Omental fat pad (tissue), 4 donors: ENCODE measurements around the gene PLA2G6. TPM values are rescaled to one million over a fixed set of nuclear protein-coding genes. Genes with fewer than 3 reads are reported as not detected.
"Not testable (repeated sequence)": the region's sequence is repeated elsewhere in the genome, so short reads cannot be mapped to it uniquely, and the experiment has no call there.

Experiments used
- ATAC-seq: fragments of 150-250 bp; one replicate; pipeline ENCODE4 v1.9.1; 2016; ENCODE audit warnings: mild to moderate bottlenecking, moderate library complexity; ENCODE audit not compliant: low FRiP score
- DNase-seq: peaks from one replicate; pipeline ENCODE4 v3.0.0-alpha.2; 2019; ENCODE audit warnings: low spot score
- total RNA-seq, 4 donors: library from RNA; depleted of rRNA; stranded (reverse); fragments of >200 nt; gene quantifications; one replicate each; pipeline ENCODE4 v1.1.0, GENCODE V29; 2016
- TF ChIP-seq, protein P1 (sequence below), 3 donors: fragments of 450-650 bp; IDR thresholded peaks; one replicate each; pipeline ENCODE4 v1.5.1; 2016 to 2017; ENCODE audit warnings: antibody characterized with exemption in 3 of 3, mild to moderate bottlenecking in 3 of 3, moderate library complexity in 2 of 3

PLA2G6 gene
- total RNA-seq, 4 donors from 2014 or later: 30.8 to 58.5 (median 45.1) TPM

- TF ChIP-seq, protein P1, sequence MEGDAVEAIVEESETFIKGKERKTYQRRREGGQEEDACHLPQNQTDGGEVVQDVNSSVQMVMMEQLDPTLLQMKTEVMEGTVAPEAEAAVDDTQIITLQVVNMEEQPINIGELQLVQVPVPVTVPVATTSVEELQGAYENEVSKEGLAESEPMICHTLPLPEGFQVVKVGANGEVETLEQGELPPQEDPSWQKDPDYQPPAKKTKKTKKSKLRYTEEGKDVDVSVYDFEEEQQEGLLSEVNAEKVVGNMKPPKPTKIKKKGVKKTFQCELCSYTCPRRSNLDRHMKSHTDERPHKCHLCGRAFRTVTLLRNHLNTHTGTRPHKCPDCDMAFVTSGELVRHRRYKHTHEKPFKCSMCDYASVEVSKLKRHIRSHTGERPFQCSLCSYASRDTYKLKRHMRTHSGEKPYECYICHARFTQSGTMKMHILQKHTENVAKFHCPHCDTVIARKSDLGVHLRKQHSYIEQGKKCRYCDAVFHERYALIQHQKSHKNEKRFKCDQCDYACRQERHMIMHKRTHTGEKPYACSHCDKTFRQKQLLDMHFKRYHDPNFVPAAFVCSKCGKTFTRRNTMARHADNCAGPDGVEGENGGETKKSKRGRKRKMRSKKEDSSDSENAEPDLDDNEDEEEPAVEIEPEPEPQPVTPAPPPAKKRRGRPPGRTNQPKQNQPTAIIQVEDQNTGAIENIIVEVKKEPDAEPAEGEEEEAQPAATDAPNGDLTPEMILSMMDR (IDR thresholded peaks at IDR 0.05): no peak
- ATAC-seq (peak; percentile 46), DNase-seq (no peak)
Measured at GRCh38 chr22:38148245-38148644, 33.4 kb downstream of the PLA2G6 start.

- ATAC-seq, DNase-seq: not testable (repeated sequence)
Measured at GRCh38 chr22:38146166-38146565, 35.5 kb downstream of the PLA2G6 start.

GRCh38 chr22:38144025-38144405 lies 37.6 kb downstream of the PLA2G6 start:
- DNase-seq (no peak), ATAC-seq (no peak)
- TF ChIP-seq, protein P1 (IDR thresholded peaks at IDR 0.05): no peak

- TF ChIP-seq, protein P1 (IDR thresholded peaks at IDR 0.05): no peak
- ATAC-seq (no peak), DNase-seq (no peak)
Measured at GRCh38 chr22:38142606-38143005, 39.0 kb downstream of the PLA2G6 start.

- DNase-seq (no peak), ATAC-seq (no peak)
- TF ChIP-seq, protein P1 (IDR thresholded peaks at IDR 0.05): no peak
Measured at GRCh38 chr22:38141217-38141973, 40.2 kb downstream of the PLA2G6 start.

GRCh38 chr22:38139901-38140300 lies 41.7 kb downstream of the PLA2G6 start:
- no peak for DNase-seq
- TF ChIP-seq, protein P1 (IDR thresholded peaks at IDR 0.05): no peak
- no peak for ATAC-seq

- TF ChIP-seq, protein P1 (IDR thresholded peaks at IDR 0.05): no peak
Measured at GRCh38 chr22:38138961-38139360, 42.7 kb downstream of the PLA2G6 start.

More at GRCh38 chr22:38138961-38139360, 42.7 kb downstream of the PLA2G6 start:
- no peak for DNase-seq
- no peak for ATAC-seq
